Lung (tissue), 12 donors: ENCODE data around the gene CELA3B. TPM values are rescaled to one million over a fixed set of nuclear protein-coding genes. Genes with fewer than 3 reads are reported as not detected.
A peak's percentile ranks its signal among the peaks of the same experiment; 100 is the strongest.

ENCODE experiments used
- ATAC-seq: fragments of 200-7000 bp; cut with Tn5 transposase; one replicate; pipeline ENCODE4 v1.9.1; 2020; ENCODE audit warnings: moderate number of reproducible peaks; ENCODE audit not compliant: insufficient read depth, low FRiP score
- DNase-seq, 3 donors: peaks; one replicate each; pipeline ENCODE4 v3.0.0-alpha.2; 2013 to 2017
- H3K27ac ChIP-seq, 2 donors: one replicate each; pipeline ENCODE4 v1.5.1; 2013; ENCODE audit warnings: mild to moderate bottlenecking in 2 of 2, moderate library complexity in 2 of 2, control low read depth in 1 of 2, inconsistent platforms in 1 of 2, low read depth in 1 of 2, low read length in 1 of 2
- H3K27me3 ChIP-seq, 3 donors: one replicate each; pipeline ENCODE4 v1.5.1; 2013; ENCODE audit warnings: low read length in 2 of 3; ENCODE audit not compliant: control insufficient read depth in 3 of 3, insufficient read depth in 3 of 3
- H3K36me3 ChIP-seq, 4 donors: one replicate each; pipeline ENCODE4 v1.5.1; 2013; ENCODE audit warnings: low read length in 4 of 4, mild to moderate bottlenecking in 1 of 4, moderate library complexity in 1 of 4; ENCODE audit not compliant: control insufficient read depth in 4 of 4, insufficient read depth in 4 of 4
- H3K4me1 ChIP-seq, 5 donors: one replicate each; pipeline ENCODE4 v1.5.1; 2013; ENCODE audit warnings: low read length in 5 of 5, mild to moderate bottlenecking in 2 of 5, moderate library complexity in 1 of 5; ENCODE audit not compliant: control insufficient read depth in 5 of 5, insufficient read depth in 5 of 5
- H3K4me3 ChIP-seq: one replicate; pipeline ENCODE4 v1.5.1; 2013; ENCODE audit warnings: mild to moderate bottlenecking, control low read depth, moderate library complexity
- H3K9ac ChIP-seq, 2 donors: one replicate each; pipeline ENCODE4 v1.5.1; 2013; ENCODE audit warnings: low read length in 2 of 2, control low read depth in 1 of 2; ENCODE audit not compliant: insufficient read depth in 1 of 2
- H3K9me3 ChIP-seq, 4 donors: one replicate each; pipeline ENCODE4 v1.5.1; 2013; ENCODE audit warnings: low read length in 3 of 4, mild to moderate bottlenecking in 1 of 4, moderate library complexity in 1 of 4; ENCODE audit not compliant: control insufficient read depth in 4 of 4, insufficient read depth in 3 of 4
- whole genome bisulfite sequencing, 2 donors: extraction: QIAGEN DNeasy Blood & Tissue Kit; methylation state at CpG; one replicate each; pipeline ENCODE4 v1.1.7; 2013; 5-methylcytosine and 5-hydroxymethylcytosine counted together
- polyA plus RNA-seq, 2 donors: library from polyadenylated mRNA; stranded (reverse); fragments of 200-250 nt; gene quantifications; one replicate each; pipeline ENCODE4 v1.2.1, GENCODE V29; 2013
- total RNA-seq, 2 donors: library from RNA; depleted of rRNA in 1 of 2; stranded (reverse); fragments of >200 nt in 1 of 2; gene quantifications; one replicate each; pipeline ENCODE4 v1.2.1, GENCODE V29; 2014 to 2021
- TF ChIP-seq, protein P1 (sequence below): IDR thresholded peaks from 2 replicates; pipeline ENCODE4 v1.5.1; 2012; ENCODE audit warnings: mild to moderate bottlenecking; ENCODE audit errors: control extremely low read depth, extremely low read depth
- donor health status: control.
- donor health status: control.
- donor health status: Bipolar disorder and iron deficiency.
- donor health status: healthy.
- donor health status: DM: yes; HTN: yes; CAD: no.

CELA3B gene
- total and polyA plus RNA-seq, 4 donors = 0.18 to 6.7 (median 0.37) TPM; not detected in 1

DNA sequence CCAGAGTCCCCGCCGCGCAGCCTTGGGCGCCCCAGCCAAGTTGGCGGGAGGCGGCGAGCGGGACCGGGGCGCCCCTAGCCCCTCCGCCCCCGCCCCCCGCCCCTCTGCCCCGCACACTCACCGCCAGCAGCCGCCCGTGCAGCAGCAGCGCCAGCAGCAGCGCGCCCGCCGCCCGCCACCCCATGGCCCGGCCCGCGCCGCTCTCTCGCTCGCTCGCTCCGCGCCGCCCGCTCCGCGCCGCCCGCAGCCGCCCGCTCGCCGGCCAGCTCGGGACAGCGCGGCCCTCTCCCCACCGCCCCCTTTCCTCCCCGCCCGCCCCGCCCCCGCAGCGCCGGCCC is 39.8 kb upstream of the CELA3B start, which contains the start of gene HSPG2:
Gene HSPG2, minus strand, starts transcription at position 277 of the 338 bp plus-strand sequence. Its CDS starts 93 bp downstream, at position 184.
- ATAC-seq = no peak
- Histone ChIP-seq H3K27me3 (no peaks in the 10 kb centered on the region), H3K4me3 (peak within 1 kb of the TSS; percentile 76), H3K4me1 (peaks cover 10 to 54% (median 29%) of the 10 kb centered on the region in 5 donors), H3K9ac (peak within 1 kb of the TSS; percentile 31 to 78), H3K36me3 (peaks cover 0 to 4% (median 0%) of the 10 kb centered on the region in 4 donors), H3K9me3 (no peaks in the 10 kb centered on the region), H3K27ac (peak within 1 kb of the TSS; percentile 87 to 92)
- 0 to 1% methylated on average over 2 to 50 of the region's 52 CpGs for WGBS, 2 donors
- no peak for DNase-seq
- TF ChIP-seq, protein P1, sequence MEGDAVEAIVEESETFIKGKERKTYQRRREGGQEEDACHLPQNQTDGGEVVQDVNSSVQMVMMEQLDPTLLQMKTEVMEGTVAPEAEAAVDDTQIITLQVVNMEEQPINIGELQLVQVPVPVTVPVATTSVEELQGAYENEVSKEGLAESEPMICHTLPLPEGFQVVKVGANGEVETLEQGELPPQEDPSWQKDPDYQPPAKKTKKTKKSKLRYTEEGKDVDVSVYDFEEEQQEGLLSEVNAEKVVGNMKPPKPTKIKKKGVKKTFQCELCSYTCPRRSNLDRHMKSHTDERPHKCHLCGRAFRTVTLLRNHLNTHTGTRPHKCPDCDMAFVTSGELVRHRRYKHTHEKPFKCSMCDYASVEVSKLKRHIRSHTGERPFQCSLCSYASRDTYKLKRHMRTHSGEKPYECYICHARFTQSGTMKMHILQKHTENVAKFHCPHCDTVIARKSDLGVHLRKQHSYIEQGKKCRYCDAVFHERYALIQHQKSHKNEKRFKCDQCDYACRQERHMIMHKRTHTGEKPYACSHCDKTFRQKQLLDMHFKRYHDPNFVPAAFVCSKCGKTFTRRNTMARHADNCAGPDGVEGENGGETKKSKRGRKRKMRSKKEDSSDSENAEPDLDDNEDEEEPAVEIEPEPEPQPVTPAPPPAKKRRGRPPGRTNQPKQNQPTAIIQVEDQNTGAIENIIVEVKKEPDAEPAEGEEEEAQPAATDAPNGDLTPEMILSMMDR = no peak

DNA sequence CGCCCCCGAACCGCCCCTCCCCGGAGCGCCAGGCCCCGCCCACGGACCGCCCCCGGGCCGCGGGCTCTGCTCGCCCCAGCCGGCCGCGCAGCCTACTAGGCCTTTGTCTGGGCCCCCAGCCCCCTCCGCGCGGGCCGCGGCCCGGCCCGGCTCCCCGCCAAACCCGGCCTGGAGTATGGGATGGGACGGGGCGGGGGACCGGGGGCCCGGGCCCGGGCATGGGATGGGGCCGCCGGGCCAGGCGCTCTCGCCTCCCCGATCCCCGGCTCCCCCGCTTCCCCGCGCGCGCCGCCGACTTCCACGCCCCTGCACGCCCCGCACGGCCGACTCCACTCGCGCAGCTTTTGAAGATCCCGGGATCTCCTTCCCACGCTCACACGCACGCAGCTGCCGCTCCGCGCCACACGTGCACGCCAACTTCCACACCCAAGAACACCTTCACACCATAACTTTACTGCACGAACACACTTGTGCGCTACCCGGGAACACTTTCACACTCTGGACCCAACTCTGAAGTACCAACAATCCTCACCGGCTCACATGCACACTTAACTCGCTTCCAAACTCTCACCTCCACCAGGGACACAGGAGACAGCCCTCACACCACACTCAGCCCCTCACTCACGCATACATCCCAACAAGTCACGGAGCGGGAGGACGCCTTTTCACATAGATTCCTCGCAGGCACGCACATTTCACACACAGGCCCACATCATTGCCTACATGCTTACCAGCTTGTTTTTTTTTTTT is 39.3 kb upstream of the CELA3B start:
- Histone ChIP-seq H3K36me3 (no peaks in the 10 kb centered on the region), H3K9me3 (no peaks in the 10 kb centered on the region), H3K4me1 (peaks cover 5 to 48% (median 26%) of the 10 kb centered on the region in 5 donors), H3K4me3 (peak overlapping the region; percentile 8), H3K9ac (peak overlapping the region in 1 of 2 donors; percentile 78), H3K27me3 (no peaks in the 10 kb centered on the region), H3K27ac (peak overlapping the region; percentile 29 to 77)
- 10 to 30% methylated on average over 22 to 68 of the region's 69 CpGs for whole genome bisulfite sequencing, 2 donors
- DNase-seq (peak; percentile 92 to 94 (median 92)), ATAC-seq (peak; percentile 77)
- TF ChIP-seq, protein P1 = no peak

DNA sequence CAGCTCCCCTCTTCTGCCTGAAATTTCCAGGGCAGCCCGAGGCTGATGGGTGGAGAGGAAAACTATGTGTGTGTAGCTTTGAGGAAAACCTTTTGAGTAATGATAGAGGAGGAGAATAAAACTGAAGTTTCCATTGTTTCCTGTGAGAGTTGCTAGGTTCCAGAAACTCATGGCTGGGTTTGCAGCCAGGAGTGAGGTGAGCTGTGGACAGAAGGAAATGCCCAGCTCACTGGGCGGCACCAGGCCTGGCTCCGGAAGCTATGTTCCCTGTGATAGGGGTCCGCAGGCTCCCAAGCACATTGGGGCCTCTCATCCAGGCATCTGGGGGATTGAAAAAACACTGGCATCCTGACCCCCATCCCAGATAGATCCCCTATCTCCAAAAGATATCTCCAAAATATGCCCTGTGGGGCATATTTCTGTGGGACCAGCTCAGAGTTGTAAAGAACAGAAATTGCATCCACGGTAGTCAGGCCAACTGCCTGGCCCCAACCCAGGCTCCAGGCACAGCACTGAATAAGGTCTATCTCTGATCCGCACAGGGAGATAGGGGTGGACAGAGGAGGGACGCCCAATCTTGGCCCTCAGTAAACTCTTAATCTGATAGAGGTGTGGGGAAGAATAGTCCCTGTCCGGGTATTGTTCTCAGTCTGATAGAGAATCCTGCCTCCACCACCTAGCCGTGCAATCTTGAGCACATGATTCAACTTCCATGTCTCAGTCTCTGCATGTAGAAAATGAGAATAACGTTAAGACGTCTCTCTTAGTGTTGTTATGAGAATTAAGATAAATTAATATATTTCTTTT is 37.9 kb upstream of the CELA3B start:
- WGBS, 2 donors = 63 to 64% methylated on average over 11 of the region's 11 CpGs
- Histone ChIP-seq H3K27me3 (no peaks in the 10 kb centered on the region), H3K4me3 (no peak overlapping the region), H3K9ac (peak overlapping the region in 1 of 2 donors; percentile 19), H3K4me1 (peaks cover 4 to 38% (median 26%) of the 10 kb centered on the region in 5 donors), H3K27ac (peak overlapping the region; percentile 72 to 77), H3K9me3 (no peaks in the 10 kb centered on the region), H3K36me3 (no peaks in the 10 kb centered on the region)
- no peak for ATAC-seq
- TF ChIP-seq, protein P1 = no peak
- no peak for DNase-seq
